HL-60 (cell line): Measurements from ENCODE around the gene LCOR.
"Not testable (repeated sequence)": the region's sequence is repeated elsewhere in the genome, so short reads cannot be mapped to it uniquely, and the experiment has no call there.

Experiments
- DNase-seq, 2 experiments: peaks; one replicate each; pipeline ENCODE4 v3.0.0-alpha.2; 2010 to 2020; ENCODE audit warnings: low read depth in 1 of 2, low spot score in 1 of 2
- H3K27ac ChIP-seq: fragments of 250-450 bp; sonication (Bioruptor Pico); replicated peaks from 2 replicates; pipeline ENCODE4 v1.5.1; 2020; ENCODE audit warnings: mild to moderate bottlenecking, moderate library complexity
- H3K27me3 ChIP-seq: fragments of 250-450 bp; sonication (Bioruptor Pico); 2 replicates; pipeline ENCODE4 v1.5.1; 2021; ENCODE audit warnings: mild to moderate bottlenecking, moderate library complexity; ENCODE audit not compliant: insufficient read depth, poor library complexity, severe bottlenecking
- H3K4me3 ChIP-seq: replicated peaks from 2 replicates; pipeline ENCODE4 v1.5.1; 2011; ENCODE audit warnings: mild to moderate bottlenecking, control low read depth, low read length; ENCODE audit not compliant: insufficient read depth
- CTCF ChIP-seq: IDR thresholded peaks from one replicate; pipeline ENCODE4 v1.5.1; 2011; ENCODE audit warnings: low read length, control low read depth, inconsistent platforms; ENCODE audit not compliant: insufficient read depth
- GABPA ChIP-seq: IDR thresholded peaks from 2 replicates; pipeline ENCODE4 v1.6.1; 2012; ENCODE audit warnings: low read depth
- POLR2AphosphoS5 ChIP-seq: IDR thresholded peaks from 2 replicates; pipeline ENCODE4 v1.6.1; 2012; ENCODE audit warnings: low read depth
- REST ChIP-seq: IDR thresholded peaks from 2 replicates; pipeline ENCODE4 v1.6.1; 2012; ENCODE audit warnings: low read depth; ENCODE audit not compliant: insufficient replicate concordance
- SPI1 ChIP-seq: IDR thresholded peaks from 2 replicates; pipeline ENCODE4 v1.6.1; 2012; ENCODE audit warnings: low read depth, mild to moderate bottlenecking, borderline replicate concordance

Gene LCOR

GRCh38 chr10:96924861-96925260 is 92.8 kb downstream of the LCOR start:
- DNase-seq, result no peak
- H3K27ac ChIP-seq, result no peak overlapping the region
- TF ChIP-seq POLR2AphosphoS5 (no peak), GABPA (no peak), CTCF (no peak)
- H3K27me3 ChIP-seq, result no peaks in the 10 kb centered on the region
- H3K4me3 ChIP-seq, result no peak overlapping the region

GRCh38 chr10:96930469-96930868 is 98.4 kb downstream of the LCOR start:
- TF ChIP-seq CTCF (no peak), GABPA (no peak), SPI1 (no peak), REST (no peak), POLR2AphosphoS5 (no peak)
- Histone ChIP-seq H3K27me3 (no peaks in the 10 kb centered on the region), H3K27ac (no peak overlapping the region), H3K4me3 (no peak overlapping the region)
- DNase-seq, result no peak

GRCh38 chr10:96935148-96935547 is 103.0 kb downstream of the LCOR start:
- Histone ChIP-seq H3K27me3 (no peaks in the 10 kb centered on the region), H3K27ac (no peak overlapping the region), H3K4me3 (no peak overlapping the region)
- no peak for TF ChIP-seq POLR2AphosphoS5
- no peak for TF ChIP-seq SPI1
- no peak for TF ChIP-seq GABPA
- no peak for TF ChIP-seq CTCF
- no peak for TF ChIP-seq REST
- no peak for DNase-seq

GRCh38 chr10:96935810-96936209 is 103.7 kb downstream of the LCOR start:
- TF ChIP-seq POLR2AphosphoS5 (no peak), REST (no peak), SPI1 (no peak), CTCF (no peak), GABPA (no peak)
- Histone ChIP-seq H3K27me3 (no peaks in the 10 kb centered on the region), H3K4me3 (no peak overlapping the region), H3K27ac (no peak overlapping the region)
- DNase-seq, result no peak

GRCh38 chr10:96943161-96943560 is 111.1 kb downstream of the LCOR start:
- not testable (repeated sequence) for H3K27ac ChIP-seq, DNase-seq, H3K4me3 ChIP-seq, H3K27me3 ChIP-seq
